Activated CD4-positive, alpha-beta T cell treated with anti-CD3 and anti-CD28 coated beads, Interleukin-2, amount 50 U/mL, for 16 hours (primary cell): Measurements from ENCODE around the gene TSPO2.
A peak's percentile ranks its signal among the peaks of the same experiment; 100 is the strongest.
"Not testable (repeated sequence)": the region's sequence is repeated elsewhere in the genome, so short reads cannot be mapped to it uniquely, and the experiment has no call there.

Experiments
- DNase-seq: peaks from one replicate; pipeline ENCODE4 v3.0.0-alpha.2; 2020

Gene TSPO2, protein sequence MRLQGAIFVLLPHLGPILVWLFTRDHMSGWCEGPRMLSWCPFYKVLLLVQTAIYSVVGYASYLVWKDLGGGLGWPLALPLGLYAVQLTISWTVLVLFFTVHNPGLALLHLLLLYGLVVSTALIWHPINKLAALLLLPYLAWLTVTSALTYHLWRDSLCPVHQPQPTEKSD

DNA sequence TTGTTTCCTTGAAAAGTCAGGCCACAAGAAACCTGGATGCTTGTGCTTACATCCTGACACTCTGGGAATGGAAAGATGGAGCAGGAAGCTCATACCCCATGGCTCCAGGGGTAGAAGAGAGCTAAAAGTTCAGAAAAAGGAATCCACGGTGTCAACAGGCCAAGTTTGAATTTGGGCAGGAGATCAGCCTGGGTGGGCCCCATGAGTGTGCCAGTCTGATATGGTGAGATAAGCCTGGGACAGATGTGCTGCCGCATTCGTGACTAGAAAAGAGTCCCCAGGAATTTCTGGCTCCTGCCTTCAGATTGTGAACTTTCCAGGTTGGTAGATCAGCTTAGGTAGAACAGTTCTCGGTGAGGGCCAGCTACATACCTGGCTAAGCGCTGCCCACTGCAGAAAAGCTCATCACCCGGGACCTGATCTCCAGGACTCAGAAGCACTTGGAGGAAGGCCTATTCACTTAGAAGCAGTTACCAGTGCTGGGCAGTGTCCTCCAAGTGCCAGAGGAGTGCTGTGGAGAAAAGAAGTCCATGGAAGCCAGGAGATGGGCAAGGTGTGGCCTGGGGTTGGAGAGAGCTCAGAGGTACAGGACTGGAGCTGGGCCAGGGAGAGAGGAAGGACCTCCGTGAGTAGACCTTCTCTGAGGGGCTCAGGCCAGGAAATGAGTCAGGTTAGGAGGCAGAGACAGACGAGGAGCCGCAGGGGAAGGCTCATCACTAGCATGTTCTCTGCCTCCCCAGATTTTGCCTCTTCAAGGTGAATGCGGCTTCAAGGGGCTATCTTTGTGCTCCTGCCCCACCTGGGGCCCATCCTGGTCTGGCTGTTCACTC is at the start of gene TSPO2:
Gene TSPO2, plus strand, starts transcription at position 242 of the 830 bp plus-strand sequence. Its CDS starts 519 bp downstream, at position 761.
- no peak for DNase-seq

DNA sequence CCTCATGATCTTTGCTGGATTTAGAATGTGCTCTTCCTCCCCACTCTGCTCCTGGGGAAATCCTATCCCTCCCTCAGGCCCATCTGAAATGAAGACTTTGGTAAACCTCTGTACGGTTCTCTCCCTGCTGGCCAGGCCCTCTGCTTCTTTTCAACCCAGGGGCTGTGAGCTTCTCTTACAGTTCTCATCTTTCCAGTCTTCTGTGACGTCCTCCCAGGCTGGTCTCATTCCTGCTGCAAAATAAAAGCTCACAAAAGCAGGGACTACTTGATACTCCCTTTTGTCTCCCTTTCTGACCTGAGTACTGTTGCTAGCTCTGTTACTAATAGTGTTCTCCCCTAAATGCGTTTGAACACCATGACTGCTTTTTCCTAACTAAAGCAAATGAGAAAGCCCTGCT is 49.5 kb upstream of the TSPO2 start:
- no peak for DNase-seq

DNA sequence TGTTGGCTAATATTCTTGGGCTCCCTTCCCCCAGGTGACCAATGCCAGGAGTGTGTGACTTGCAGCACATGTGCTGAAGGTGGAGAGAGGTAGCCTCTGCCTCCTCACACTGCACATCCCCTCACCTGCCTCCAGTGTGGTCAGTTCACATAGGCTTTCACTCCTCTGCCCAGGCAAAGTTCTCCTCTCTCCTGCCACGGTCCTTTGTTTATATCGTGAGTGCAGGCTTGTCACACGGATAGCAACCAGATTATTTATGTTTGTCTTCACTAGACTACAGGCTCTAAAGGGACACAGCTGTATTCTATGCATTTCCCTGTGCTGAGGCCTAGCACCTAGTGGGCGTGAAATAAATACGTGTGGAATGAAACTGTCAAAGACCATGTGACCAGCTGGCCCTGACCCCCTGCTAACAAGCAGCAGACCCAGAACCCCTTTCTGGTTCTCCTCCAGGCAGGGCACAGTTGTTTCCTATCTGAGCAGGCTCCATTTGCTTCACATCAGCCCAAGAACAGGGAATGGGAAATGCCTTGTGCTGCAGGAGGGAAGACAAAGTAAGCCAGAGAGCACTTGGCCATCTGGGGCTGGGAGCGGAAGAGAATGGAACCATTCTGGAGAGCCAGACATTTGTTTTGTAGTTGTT is 45.6 kb upstream of the TSPO2 start:
- DNase-seq: no peak

DNA sequence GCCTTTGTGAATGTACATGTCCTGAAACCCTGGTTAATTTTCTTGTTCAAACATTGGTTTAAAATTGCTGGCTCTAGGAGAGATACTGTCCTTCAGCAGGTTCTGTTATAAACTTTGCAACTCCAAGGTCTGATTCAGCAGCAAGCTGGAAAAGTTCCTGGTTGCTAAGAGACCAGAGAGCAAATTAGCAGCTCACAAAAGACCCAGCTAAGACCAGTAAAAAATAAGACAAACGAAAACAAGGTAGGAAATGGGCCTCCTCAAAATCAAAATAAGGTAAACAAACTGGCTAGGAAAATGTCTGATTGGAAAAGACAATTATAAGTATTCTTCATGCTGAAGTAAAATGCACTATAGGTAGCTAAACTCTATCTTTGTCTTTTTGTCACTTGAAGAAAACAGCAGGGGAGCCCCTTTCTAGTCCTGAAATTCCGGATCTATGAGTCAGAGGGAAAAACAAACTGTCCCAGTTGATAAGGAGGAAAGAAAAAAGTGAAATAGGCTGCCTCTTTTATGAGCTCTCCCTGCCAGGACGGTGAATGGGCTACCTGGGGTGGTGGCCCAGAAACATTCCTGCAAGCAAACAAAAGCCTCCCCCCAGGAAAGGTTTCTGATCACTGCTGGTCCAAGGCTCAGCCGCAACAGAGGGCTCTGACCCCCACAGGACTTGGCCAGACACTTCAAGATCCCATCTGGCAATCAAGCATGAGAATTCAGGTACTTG is 44.9 kb upstream of the TSPO2 start:
- no peak for DNase-seq

DNA sequence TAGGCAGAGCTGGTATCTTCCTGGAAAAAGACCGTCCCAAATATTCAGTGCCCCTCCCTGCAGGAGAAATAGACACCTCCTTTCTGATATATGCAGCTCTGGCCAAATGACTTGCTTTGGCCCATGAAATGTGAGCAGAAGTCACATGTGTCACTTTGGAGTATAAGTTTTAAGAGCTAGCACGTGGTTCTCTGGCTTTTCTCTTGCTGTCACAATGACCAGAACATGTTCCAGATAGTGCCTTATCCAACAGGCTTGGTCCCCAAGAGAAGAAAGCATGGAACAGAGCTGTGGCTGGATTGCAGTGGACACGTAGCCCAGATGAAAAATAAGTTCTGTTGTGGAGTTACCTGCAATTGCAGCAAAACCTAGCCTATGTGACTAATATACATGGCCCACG is 43.6 kb upstream of the TSPO2 start:
- DNase-seq: no peak

DNA sequence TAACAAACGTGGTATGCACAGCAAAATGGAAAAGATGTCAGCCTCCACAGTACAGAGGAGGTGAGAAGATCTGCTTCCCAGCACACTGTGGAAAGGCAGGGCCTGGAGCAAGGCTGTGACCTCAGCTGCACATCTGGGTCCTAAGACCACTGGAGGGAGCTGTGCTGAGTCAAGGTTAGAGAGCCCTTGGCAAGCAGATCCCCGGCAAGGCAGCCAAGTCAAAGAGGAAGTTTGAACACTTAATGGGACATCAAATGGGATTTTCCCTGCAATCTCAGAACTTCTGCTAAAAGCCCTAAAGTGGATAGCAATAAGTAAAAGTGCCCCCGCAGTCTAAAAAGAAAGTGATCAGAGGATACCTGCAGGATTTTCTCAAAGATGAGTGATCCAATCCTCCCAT is 42.7 kb upstream of the TSPO2 start:
- DNase-seq: no peak

DNA sequence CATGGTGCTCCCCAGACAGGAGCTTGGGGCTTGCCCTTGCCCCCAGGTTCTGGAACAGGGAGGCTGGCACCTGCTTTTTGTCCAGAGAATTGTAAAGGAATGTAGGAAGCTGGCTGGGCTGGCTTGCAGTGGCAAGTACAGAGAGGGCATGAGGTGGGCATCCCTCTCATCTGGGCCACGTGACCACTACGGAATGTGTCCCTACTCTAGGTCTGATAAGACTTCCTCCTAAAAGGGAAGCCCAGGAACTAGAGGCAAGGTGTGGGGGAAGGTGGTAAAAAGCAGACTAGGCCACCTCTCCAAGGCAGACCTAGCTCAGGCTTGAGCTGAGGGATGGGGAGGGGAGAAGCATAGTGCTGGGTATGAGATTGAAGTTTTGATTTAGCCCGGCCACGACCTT is 42.0 kb upstream of the TSPO2 start:
- no peak for DNase-seq

DNA sequence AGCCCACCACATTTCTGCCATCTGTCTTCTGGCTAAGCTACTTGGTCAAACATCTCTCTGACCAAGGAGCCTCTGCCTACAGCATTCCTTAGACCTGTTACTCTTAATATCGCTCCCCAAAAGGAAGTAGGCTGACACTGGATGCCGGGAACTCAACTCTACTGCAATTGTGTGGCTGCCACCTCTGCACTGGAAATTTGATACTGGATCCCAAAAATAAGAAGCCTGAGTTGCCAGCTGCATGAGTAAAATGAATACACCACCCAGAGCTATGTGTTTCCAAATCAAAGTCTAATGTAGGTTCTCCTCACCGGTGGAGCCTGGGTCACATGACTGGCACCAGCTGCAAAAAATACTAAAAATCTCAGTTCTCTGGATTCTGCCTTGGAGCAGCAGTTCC is 40.1 kb upstream of the TSPO2 start:
- no peak for DNase-seq

DNA sequence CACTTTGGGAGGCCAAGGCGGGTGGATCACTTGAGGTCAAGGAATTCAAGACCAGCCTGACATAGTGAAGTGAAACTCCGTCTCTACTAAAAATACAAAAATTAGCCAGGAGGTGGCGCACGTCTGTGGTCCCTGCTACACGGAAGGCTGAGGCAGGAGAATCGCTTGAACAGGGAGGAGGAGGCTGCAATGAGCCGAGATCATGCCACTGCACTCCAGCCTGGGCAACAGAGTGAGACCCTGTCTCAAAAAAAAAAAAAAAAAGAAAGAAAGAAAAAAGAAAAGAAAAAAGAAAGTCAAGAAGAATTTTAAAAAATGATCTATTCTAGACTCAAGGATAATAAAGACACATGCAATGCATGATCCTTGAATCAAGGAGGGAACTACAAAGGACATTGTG is 36.0 kb upstream of the TSPO2 start:
- peak; percentile 70 for DNase-seq

DNA sequence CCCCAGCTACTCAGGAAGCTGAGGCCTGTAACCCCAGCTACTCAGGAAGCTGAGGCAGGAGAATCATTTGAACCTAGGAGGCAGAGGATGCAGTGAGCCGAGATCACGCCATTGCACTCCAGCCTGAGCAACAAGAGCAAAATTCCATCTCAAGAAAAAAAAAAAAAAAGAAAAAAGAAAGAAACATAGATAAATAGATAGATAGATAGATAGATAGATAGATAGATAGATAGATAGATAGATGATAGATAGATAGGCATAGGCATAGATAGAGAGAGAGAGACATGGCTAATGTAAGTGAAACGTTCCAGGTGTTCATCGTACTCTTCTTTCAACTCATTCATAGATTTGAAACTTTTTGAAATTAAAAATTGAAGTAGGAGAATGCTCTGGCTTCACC is 35.3 kb upstream of the TSPO2 start:
- not testable (repeated sequence) for DNase-seq

DNA sequence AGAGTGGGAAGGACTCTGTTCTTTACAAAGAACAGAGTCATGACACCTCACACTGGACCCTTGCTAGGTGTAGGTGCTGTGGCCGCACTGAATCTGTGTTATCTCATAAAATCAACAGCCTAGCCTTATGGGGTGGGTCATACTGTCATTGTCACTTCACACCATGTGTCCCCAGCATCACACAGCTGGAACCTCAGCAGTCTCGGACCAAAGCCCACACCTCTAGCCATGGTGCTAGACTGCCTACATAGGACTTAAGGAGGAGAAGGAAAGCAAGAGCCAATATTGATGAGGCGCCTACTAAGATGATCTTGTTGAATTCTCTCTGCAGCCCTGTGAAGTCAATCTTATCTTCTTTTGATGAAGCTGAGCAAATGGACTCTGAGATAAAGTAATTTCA is 34.3 kb upstream of the TSPO2 start:
- DNase-seq: no peak

DNA sequence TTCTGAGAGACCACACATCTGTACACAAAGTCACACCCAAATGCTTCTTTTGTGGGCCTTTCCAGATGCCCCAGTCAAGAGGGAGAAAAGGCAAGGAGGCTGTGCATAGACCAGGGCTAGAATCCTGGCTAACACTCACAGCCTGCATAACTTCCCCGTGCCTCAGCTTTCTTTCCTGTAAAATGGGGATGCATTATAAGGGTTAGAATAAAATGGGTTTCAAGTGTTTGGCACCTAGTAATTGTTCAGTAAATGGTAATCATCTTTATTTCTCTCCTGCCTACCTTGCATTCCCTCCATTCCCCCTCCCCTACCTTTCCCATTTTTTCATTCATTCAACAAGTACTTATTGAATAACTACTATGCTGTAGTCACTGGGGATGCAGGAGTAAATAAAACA is 32.6 kb upstream of the TSPO2 start:
- DNase-seq: no peak

DNA sequence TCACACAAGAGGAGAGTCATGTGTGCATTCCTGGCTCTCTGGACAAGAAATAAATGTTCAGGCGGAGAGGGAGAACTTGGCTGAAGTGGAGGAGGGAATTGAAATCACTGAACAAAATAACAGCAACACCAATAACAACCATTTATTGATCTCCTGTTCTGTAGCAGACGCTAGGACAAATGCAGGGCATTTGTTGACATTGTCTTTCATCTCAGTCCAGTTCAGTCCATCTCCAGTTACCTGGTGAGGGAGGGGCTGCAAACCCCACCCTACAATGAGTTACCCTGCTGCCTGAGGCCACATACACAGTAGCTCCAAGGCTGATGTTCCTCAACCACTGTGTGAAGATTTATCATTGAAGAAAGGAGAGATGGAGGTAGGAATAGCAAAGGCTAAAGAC is 30.6 kb upstream of the TSPO2 start:
- DNase-seq: no peak

DNA sequence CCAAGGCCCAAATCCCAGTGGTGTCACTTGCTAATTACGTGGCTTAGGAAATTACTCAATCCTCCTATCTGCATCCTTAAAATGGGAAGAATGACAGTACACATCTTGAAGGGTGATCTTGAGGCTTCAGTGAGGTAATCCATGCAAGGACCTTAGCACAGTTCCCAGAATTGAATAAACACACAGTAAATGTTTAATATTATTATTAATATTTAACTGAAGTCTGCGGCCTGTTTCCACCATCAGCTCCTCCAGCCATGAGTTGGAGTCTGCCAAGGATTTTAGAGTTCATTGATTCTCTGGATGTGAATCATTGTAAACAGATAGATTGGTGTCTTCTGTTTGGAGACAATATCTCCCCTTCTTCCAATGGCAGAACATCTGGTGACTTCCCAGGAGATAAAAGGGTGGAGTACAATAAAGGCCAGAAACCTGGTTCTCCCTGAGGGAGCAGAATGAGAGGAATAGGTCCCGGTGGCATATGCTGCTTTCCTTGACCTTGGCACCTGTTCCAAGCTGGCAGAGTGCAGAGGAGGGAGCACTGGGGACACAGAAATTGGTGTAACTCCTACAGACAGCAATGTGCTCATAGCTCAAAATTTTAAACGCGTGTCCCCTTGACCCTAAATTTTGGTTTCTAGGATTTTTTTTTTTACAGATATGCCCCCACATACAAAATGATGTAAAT is 28.7 kb upstream of the TSPO2 start:
- DNase-seq: no peak

DNA sequence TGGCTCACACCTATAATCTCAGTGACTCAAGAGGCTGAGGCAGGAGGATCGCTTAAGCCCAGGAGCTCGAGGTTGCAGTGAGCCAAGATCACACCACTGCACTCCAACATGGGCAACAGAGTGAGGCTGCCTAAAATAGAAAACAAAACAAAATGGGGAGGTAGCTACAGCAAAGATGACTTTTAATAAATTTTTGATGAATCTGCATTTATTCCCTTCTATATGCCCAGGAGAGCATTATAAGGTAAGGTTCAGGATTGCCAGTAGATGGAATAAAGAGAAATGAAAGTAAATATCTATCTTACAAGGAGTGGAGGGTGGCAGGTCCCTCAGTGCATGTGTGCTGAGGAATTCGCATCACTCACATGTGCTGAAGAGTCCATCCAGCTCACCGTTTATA is 27.5 kb upstream of the TSPO2 start:
- no peak for DNase-seq

DNA sequence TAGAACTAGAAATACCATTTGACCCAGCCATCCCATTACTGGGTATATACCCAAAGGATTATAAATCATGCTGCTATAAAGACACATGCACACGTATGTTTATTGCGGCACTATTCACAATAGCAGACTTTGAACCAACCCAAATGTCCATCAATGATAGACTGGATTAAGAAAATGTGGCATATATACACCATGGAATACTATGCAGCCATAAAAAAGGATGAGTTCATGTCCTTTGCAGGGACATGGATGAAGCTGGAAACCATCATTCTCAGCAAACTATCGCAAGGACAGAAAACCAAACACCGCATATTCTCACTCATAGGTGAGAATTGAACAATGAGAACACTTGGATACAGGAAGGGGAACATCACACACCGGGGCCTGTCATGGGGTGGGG is 26.4 kb upstream of the TSPO2 start:
- not testable (repeated sequence) for DNase-seq

DNA sequence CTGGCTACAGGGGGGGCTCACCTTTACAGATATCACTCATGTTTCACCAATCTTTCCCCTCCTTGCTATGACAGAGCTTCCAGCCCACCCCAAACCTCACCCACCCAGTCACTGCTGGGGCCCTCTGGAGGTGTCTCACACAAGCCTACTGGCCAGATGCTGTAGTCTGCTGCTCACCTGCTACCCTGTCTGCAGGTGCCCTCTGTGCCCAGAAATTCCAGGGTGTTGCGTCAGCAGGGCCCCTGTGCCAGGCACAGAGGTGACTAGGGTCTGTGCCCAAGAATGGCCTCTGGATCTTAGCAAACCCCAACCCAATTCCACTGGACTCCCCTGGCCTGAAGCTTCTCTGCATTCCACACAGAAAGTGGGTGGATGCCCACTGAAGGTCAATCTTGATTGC is 24.6 kb upstream of the TSPO2 start:
- no peak for DNase-seq

DNA sequence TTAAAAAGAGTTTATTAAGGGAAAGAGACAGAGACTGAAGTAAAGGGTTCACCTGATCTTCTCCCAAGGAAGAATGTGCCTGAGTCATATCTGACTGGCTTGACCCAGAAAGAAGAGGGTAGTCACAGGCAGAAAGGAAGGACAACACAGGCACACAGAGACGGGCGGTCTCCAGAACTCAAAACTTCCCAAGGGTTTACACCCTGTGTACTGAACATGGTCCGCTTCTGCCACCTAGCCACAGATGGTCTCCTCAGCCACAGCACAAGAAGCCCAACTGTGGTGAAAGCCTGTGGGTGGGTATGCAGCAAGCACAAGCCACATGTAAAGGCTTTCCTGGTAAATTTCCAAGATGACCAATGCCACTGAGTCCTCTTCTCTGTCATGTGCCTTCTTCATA is 20.4 kb upstream of the TSPO2 start:
- no peak for DNase-seq

DNA sequence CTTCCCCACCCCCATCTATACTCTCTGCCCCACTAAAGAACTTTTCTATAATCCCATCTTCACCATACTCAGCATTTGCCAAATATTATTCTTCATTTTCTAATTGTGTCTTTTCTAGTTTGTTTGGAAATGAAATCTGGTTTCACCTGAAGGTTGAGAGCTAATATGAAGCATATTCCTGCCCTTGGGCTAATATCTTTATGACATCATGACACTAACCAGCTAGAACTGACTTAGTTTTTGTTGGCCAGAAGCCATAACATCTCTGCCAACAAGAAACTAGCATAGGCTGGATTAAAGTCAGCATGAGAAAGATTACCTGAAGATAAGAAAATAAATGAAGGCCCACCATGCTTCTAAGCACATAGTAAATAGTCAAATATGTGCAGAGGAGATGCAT is 20.0 kb upstream of the TSPO2 start:
- no peak for DNase-seq

DNA sequence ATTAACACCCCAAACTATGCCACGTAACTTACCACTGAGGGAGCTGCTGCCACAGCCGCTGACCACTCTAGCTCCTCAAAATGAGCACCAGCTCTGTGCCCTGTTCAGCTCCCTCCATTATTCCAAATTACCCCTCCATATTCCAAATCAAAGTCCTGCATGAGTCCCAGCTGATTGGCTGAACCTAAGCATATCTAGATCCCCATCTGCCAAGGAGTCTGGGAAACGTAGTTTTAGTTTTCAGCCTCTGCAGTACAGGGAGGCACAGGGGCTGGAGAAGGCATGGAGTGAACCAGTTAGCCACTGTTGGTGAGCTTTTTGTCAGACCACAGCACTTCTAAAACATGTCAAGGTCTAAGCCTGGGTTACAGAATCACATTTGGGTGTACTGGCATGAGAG is 19.2 kb upstream of the TSPO2 start:
- DNase-seq: no peak

DNA sequence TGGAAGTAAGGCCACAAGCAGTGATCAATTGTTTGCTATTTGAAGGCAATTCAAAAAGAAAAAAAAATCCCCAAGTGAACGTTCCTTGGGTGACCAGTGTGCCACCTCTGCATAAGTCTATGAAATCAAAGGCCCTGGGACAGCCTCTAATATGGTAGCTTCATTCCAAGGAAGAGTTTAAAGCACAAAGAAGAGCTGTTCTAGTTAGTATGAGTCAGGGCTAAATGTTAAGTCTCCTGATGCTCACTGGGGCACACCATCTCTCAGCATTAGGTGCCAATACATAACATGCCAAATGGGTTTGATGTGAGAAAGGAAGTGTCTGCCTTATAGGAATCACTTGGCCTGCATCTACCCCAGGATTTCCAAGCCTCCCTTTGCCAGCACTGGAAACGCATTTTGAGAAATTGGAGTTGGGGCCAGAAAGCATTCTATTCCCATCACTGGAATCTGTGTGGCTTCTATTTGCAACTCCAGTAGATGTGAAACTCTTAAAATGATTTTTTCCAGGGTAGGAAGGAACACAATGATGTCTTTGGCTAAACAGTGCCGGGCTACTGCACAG is 16.2 kb upstream of the TSPO2 start:
- no peak for DNase-seq

DNA sequence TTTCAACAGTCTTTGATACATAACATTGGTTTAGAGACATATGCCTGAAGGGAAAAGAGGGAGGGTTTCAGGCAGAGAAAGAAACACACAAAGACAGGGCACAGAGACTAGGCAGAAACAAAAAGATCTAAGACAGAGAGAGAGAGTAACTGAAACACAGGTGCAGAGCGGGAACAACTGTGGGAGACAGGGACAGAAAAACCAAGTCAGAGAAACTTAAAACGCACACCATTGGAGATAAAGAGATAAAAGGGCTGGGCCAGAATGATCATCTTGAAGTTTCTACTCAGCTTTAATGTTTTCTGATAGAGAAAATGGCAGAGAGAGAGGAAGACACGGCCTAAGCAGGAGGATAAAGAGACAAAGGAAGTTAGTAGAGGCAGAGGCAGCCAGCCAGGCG is 15.0 kb upstream of the TSPO2 start:
- DNase-seq: no peak
